K562 treated with DMSO at 1 percent for 12 hours (cell line): ENCODE data around the gene PRMT1. TPM values are rescaled to one million over a fixed set of nuclear protein-coding genes. Genes with fewer than 3 reads are reported as not detected.

Source experiments
- total RNA-seq: library from RNA; unstranded; fragments of 300-600 nt; gene quantifications from 2 replicates; pipeline ENCODE4 v1.2.3, GENCODE V29; 2022; ENCODE audit not compliant: insufficient read depth

PRMT1 gene
- total RNA-seq = 124 and 147 TPM in 2 replicates

DNA sequence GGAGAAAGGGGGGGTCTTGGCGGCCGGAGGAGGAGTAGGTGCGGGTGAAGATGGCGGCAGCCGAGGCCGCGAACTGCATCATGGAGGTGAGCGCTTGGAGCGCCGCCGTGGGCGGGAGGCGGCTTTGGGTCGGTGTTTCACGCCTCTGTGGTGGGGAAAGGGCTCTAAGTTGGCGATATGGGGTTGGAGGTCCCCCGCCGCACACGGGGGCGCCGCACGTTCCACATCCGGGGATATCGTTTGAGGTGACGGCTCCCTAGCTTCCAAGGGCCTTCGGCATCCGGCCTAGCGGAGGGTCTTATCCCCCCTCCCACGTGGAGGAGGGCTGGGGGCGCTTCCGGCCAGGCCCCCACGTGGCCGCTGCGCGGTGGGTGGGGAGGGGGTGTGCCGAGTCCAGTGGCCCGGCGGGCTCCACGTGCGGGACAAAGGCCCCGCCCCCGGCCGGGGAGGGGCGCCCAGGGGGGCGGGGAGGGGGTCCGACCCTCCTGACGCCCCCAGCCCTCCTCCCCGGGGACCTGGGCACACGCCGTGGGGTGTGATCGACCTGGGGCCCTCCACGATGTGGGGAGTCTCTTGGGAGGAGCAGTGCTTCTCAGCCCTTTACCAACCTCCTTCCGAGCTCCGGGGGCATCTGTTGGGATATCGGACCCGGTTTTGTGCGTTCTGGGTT is at the start of gene PRMT1:
Gene PRMT1 (plus strand): TSS at position 41 of the 670 bp plus-strand sequence. CDS start 10 bp downstream, at position 51.

DNA sequence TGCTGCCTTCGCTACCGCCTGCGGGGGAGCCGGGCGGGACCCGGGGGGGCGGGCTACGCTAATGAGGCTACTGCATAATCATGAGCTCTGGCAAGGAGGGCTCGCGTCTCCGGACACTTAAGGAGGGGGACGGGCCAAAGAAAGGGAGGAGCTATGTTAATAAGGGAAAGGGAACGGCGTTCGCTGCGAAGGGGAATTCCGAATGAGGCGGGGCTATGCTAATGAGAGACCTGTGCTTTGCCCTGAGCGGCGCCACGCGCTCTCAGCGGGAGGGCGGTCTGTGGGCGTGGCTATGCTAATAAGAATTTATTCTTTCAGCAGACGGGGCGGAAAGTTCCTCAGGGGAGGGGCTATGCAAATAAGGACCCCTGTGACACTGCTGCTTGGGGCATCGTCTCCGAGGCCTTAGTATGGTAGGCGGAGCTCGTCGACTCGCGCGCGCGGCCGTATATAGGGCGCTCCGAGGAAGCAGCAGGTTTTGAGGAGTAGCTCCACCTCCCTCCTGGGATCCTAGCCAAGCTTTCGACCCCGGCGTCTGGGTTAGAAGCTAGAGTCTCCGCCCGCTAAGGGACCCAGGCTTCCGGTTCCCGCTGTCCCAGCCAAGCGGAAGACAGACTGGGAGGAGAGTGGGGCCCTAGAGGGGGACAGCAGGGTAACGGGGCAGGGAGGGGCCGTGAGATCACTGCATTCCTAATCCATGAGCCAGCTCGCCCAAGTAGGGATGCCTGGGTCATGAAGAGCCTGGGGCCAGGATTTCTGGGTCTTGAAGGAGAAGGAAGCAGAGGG is 36.8 kb upstream of the PRMT1 start, which contains the start of gene RRAS:
Gene RRAS (minus strand): TSS at position 31 of the 786 bp plus-strand sequence. CDS start 45 bp downstream, outside the sequence.

DNA sequence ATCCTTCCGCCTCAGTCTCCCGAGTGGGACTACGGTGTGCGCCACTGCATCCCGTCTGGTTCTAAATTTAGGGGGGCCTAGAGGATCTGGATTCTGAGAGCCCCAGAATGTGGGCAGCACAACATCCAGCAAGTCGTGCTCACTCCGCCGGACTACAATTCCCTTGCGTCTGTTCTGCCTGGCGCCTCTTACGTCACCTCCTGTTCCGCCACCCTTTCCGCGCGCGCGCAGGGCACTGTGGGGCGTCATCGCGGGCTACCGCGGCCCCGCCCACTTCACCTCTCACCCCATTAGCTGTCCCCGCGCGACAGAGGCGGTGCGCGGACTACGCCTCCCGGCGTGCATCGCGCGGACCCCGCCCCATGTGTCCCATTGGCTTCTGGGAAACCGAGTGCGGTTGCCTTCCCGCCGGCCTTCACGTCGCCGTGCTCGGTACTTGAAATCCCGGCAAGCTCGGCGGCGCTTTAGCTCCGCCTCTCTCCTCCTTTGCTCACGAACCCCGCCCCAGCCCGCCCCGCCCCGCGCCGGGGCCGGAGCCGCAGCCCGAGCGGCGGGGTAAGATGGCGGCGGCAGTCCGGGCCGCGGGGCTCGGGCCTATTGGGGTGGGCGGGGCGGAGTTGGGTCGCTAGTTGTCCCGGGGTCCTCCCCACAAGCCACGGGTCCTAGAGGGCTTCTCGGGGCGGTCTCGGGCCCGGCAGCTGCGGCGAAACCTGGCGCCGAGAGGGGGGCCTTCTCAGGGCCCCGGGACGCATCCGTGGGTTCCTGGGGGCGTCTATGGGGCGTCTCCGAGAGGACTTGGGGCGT is 35.2 kb upstream of the PRMT1 start, which contains the start of gene SCAF1:
Gene SCAF1 (plus strand): TSS at position 522 of the 804 bp plus-strand sequence. CDS start 2,818 bp downstream, outside the sequence.

DNA sequence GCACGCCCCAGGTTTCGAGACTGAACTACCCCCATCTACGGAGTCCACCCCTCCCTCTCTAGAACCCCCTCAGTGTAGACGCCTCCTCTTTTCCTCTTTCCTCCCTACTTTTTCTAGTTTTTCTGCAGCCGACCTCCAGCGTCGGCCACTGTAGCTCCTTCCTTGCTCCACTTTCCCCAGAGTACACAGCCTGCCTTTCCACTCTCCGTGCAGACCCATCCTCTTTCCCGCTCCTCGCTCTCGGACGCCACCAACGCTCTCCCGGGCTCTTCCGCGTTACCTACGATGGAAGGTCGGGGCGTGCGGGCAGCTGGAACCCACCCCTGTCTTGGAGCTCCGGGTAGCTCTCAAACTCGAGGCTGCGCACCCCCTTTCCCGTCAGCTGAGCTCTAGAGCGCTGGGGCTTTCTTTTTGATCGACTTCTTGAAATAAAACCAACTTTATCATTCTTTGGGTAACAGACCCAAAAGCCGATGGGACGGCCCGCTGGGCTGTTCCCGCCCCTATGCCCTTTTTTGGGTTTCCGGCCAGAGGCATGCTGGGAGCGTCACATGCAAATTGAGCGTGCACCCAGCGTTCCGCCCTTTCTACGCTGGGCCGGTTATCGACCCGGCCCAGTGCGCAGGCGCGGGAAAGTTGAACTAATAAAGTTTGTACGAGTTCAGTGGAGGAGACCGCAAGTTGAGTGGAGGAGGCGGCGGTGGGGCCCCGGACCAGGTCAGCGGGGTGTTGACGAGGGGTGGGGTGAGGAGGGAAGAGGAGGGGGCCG is 11.5 kb upstream of the PRMT1 start, which contains the start of the genes BCL2L12 and IRF3:
Gene BCL2L12 (plus strand): TSS at position 583 of the 769 bp plus-strand sequence. CDS start 760 bp downstream, outside the sequence.
Gene IRF3 (minus strand): TSS at position 507 of the 769 bp plus-strand sequence. CDS start 1,019 bp downstream, outside the sequence.

DNA sequence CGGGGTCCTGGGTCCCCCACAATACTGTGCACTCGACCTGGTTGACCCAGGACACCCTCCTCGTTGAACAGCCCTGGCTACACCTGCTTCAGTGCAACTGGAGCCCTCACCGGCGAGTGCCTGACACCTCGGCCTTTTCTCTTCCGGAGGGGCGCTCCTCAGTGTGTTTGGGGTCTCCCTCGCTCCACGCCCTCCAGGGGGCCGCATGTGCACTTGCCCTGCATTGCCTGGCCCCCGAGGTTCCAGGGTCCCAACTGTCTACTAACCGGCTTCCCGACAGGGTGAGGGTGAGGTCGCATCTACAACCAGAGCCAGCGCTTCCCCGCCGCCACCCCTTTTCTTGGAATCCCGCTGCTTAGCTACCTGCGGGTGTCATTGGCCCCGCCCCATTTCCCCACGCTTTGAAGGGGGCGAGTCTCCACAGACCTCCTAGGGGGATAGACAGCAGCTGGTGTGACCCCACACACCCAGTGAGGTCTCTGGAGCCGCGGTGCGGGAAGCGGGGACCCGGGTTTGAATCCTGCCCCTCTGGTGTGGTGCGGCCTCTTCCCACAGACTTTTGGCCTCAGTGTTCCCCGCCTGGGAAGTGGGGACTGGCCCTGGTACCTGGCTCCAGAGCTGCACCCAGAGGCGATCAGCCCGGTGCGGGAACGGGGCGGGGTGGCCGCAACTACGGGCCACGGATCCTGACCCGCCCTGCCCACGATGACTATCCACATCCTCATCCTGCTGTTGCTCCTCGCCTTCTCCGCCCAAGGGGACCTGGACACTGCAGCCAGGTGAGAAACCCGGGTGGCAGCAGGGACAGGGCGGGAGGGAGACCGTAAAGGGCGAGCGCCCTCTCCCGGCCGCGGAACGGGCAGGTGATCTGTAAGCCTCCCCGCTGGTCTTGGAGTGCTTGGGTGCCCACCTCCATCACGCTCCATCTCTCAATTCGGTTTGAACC is 12.3 kb downstream of the PRMT1 start, which contains the start of gene ADM5:
Gene ADM5 (plus strand): TSS at position 462 of the 946 bp plus-strand sequence. CDS start 244 bp downstream, at position 706.

DNA sequence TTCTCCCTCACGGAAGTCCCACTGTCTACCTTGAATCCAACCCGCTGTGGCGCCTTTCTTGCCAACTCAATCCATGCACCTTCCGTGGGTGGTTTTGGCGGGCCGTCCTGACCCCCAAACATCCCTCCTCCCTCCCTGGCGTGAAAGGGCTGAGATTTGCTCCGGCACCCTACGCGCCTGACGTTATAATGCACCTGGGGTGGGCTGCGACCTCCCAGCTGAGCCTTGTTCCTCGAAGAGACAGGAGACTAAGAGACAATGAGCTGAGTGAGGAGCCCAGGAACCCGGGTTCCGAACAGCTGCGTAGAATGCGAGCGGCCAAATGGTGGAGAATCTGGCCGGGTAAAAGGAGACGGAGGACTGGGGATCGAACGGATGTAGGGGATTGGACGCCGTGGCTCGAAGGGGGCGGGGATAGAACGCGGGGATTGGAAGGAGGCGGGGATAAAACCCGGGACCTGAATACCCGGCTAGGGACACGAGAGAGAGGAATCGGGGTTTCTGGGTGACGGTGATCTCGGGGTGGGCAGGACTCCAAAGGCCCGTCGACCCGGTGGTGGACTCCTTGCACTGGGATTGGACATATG is 13.7 kb downstream of the PRMT1 start, which contains the start of gene CPT1C:
Gene CPT1C (plus strand): TSS at position 461 of the 587 bp plus-strand sequence. CDS start 1,137 bp downstream, outside the sequence.

Other genes starting within 250 kb of the PRMT1 start
- gene SLC17A7, start 235.7 kb upstream of the PRMT1 start, total RNA-seq = 6.3 and 19.6 TPM in 2 replicates
- 142 and 182 TPM in 2 replicates for gene PIH1D1, start 225.5 kb upstream of the PRMT1 start, total RNA-seq
- 25.3 and 49.3 TPM in 2 replicates for gene ALDH16A1, start 224.0 kb upstream of the PRMT1 start, total RNA-seq
- 13.9 and 16.2 TPM in 2 replicates for gene FLT3LG, start 203.1 kb upstream of the PRMT1 start, total RNA-seq
- 8,120 and 13,069 TPM in 2 replicates for gene RPL13A, start 189.7 kb upstream of the PRMT1 start, total RNA-seq
- gene RPS11, start 180.8 kb upstream of the PRMT1 start, total RNA-seq = 5,951 and 7,935 TPM in 2 replicates
- 7.8 and 9.4 TPM in 2 replicates for gene FCGRT, start 164.6 kb upstream of the PRMT1 start, total RNA-seq
- 4.8 and 5.2 TPM in 2 replicates for gene RCN3, start 149.3 kb upstream of the PRMT1 start, total RNA-seq
- gene NOSIP, start 96.7 kb upstream of the PRMT1 start, total RNA-seq = 269 and 444 TPM in 2 replicates
- 0.59 TPM in 1 of 2 replicates, not detected in the other for gene PRRG2, start 96.0 kb upstream of the PRMT1 start, total RNA-seq
- 4.8 and 16.0 TPM in 2 replicates for gene PRR12, start 86.1 kb upstream of the PRMT1 start, total RNA-seq
- 16.3 and 25.9 TPM in 2 replicates for gene RRAS, start 37.1 kb upstream of the PRMT1 start, total RNA-seq
- 32.2 and 61.8 TPM in 2 replicates for gene SCAF1, start 35.1 kb upstream of the PRMT1 start, total RNA-seq
- gene IRF3, start 11.4 kb upstream of the PRMT1 start, total RNA-seq = 98.2 and 108 TPM in 2 replicates
- gene BCL2L12, start 11.3 kb upstream of the PRMT1 start, total RNA-seq = 247 and 311 TPM in 2 replicates
- gene ADM5, start 12.3 kb downstream of the PRMT1 start, total RNA-seq = 6.6 and 8.8 TPM in 2 replicates
- gene CPT1C, start 13.8 kb downstream of the PRMT1 start, total RNA-seq = 2.0 and 8.0 TPM in 2 replicates
- 4.4 and 5.8 TPM in 2 replicates for gene TSKS, start 86.0 kb downstream of the PRMT1 start, total RNA-seq
- gene AP2A1, start 89.7 kb downstream of the PRMT1 start, total RNA-seq = 105 and 144 TPM in 2 replicates
- 5.0 and 6.1 TPM in 2 replicates for gene FUZ, start 136.0 kb downstream of the PRMT1 start, total RNA-seq
- 59.3 and 76.8 TPM in 2 replicates for gene MED25, start 141.0 kb downstream of the PRMT1 start, total RNA-seq
- 166 and 170 TPM in 2 replicates for gene PTOV1, start 173.9 kb downstream of the PRMT1 start, total RNA-seq
- gene PNKP, start 190.3 kb downstream of the PRMT1 start, total RNA-seq = 31.8 and 53.0 TPM in 2 replicates
- gene AKT1S1, start 200.1 kb downstream of the PRMT1 start, total RNA-seq = 40.6 and 45.6 TPM in 2 replicates
- 14.7 and 16.8 TPM in 2 replicates for gene TBC1D17, start 200.4 kb downstream of the PRMT1 start, total RNA-seq
- gene IL4I1, start 219.6 kb downstream of the PRMT1 start, total RNA-seq = 0.59 and 1.1 TPM in 2 replicates